ENCODE data around the gene VAMP2.

VAMP2 gene, protein sequence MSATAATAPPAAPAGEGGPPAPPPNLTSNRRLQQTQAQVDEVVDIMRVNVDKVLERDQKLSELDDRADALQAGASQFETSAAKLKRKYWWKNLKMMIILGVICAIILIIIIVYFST

DNA sequence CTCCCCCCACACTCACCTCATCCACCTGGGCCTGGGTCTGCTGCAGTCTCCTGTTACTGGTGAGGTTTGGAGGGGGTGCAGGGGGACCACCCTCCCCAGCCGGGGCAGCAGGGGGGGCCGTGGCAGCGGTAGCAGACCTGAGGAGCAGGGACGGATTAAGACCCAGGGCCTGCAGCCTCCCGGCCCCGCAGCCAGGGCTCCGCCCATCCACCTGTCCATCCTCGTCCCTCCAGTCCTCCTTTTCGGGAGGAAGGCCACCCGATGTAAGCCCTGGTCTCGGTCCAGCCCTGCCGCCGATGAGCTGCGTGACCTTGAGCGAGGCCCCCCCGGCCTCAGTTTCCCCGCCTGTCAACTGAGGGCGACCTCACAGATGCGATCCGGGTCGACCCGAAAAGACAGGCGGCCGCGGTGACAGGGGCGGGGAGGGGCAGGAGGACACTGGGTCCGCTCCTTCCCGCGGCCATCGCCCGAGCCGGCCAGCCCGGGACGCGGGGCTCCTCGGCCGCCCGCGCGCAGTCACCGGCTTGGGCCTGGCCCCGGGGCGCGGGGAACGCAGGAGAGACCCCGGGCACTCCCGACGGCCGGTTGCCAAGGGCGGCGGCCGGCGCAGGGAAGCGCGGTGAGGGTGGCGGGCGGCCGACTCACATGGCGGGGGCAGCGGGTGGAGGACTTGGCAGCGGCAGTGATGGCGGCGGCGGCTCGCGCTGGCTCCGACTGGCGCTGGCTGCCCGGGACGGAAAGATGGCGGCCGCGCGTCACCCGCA, at the start of gene VAMP2:
Gene VAMP2 (minus strand): TSS at position 716 of the 764 bp plus-strand sequence. CDS start 69 bp downstream, at position 647.
- DNase-seq, result peak; percentile 62

- DNase-seq, result no peak
Measured at GRCh38 chr17:8210761-8211458, 48.2 kb upstream of the VAMP2 start.

DNA sequence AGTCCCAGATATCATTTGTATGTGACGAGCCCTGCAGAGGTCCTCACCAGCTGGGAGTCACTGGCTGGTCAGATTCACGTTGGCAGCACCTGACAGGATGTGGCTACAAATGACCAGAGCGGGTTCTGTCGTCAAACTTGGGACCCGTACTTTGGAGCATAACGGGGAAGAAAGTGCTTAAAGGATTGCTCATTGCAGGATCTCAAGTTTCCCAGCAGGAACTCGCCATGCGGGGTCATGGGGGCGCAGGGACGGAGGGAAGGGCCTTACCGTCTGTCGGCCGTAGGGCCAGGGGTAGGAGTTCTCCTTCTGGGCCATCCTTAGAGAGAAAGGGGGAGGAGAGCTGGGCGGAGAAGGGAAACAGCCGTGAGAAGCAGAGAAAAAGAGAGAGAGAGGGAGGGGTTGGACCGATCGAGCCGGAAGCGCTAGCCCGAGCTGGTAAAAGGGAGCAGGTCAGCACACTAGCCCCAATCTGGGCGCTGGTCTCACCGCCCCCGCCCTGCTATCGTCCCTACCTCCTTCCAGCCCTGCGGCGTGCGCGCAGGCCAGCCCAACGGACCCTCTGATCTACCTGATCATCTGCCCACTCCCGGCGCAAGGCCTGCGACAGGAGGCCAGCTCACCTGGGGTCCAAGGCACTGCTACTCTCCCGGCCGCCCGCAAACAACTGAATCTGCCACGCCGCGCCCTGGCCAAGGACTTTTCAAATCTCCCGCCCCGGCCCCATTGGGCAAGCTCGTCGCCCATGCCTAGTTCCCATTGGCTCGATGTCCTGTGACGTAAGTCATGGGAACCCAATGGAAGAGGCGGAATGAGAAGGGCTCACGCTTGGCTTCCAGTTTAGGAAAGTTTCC, 47.4 kb upstream of the VAMP2 start, which contains the start of gene AURKB:
Gene AURKB (minus strand): TSS at position 669 of the 854 bp plus-strand sequence. CDS start 351 bp downstream, at position 318.
- peak; percentile 98 for DNase-seq

GRCh38 chr17:8206536-8206935, 43.8 kb upstream of the VAMP2 start:
- DNase-seq, result no peak

DNA sequence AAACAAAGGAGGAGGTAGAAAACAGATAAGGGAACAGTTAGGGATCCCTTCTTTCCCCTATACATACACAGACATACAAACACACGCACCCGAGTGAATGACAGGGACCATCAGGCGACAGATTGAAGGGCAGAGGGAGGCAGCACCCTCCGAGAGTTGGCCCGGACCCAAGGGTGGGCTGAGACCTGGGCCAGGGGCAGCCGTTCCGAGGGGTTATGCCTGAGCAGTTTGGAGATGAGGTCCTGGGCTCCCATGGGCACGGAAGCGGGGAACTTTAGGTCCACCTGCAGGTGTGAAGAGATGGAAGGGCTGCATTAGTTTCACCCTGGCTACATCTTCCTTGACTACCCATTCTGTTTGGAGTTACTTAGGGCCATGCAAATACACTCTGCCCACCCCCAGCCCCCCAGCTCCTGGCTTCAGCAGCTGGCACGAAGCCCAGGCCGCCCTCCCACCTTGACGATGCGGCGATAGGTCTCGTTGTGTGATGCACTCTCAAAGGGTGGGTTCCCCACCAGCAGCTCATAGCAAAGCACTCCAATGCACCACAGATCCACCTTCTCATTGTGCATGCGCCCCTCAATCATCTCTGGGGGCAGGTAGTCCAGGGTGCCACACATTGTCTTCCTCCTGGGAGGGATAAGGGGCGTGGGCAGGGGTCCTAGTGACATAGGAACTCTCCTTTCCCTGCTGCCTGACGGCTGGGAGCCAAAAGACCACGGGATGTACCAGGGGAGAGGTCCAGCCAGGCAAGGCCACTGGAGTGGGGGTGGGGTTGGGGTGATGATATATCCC, 42.2 kb upstream of the VAMP2 start:
- no peak for DNase-seq

- DNase-seq, result peak; percentile 79
Measured at GRCh38 chr17:8192070-8192815, 29.5 kb upstream of the VAMP2 start.

GRCh38 chr17:8190506-8190905, 27.8 kb upstream of the VAMP2 start:
- no peak for DNase-seq

- peak; percentile 99 for DNase-seq
Measured at GRCh38 chr17:8189711-8190477, 27.1 kb upstream of the VAMP2 start, which contains the start of gene BORCS6. BORCS6 (minus strand) TSS chr17:8190180; CDS start chr17:8190140, 40 bp downstream.

GRCh38 chr17:8189041-8189710, 26.4 kb upstream of the VAMP2 start:
- no peak for DNase-seq

DNA sequence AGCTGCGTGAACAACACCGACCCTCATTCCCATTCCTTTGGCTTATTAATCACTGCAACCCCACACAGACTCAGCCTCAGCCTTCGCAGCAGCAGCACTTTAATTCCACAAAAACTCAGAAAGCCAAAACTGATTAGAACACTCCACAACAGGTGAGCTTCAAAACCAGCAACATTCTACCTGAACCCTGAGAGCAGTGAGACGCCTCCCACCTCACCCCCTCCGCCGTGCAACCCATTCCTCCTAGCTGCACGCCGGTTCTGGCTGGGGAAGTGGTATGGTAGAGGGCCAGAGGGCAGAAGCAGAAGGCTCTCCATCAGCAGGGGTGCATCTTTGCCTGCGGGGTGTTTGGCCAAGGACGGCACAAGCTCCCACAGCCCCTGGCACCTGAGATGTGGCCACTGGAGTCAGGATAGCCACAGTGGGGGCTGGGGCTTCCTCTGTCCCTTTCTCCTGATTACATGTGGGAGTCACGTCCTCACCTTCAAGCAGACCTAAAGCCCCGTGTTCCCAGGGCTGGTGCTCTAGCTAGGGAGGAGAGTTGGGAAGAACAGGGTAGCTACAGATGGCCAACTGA, 25.6 kb upstream of the VAMP2 start:
- no peak for DNase-seq

DNA sequence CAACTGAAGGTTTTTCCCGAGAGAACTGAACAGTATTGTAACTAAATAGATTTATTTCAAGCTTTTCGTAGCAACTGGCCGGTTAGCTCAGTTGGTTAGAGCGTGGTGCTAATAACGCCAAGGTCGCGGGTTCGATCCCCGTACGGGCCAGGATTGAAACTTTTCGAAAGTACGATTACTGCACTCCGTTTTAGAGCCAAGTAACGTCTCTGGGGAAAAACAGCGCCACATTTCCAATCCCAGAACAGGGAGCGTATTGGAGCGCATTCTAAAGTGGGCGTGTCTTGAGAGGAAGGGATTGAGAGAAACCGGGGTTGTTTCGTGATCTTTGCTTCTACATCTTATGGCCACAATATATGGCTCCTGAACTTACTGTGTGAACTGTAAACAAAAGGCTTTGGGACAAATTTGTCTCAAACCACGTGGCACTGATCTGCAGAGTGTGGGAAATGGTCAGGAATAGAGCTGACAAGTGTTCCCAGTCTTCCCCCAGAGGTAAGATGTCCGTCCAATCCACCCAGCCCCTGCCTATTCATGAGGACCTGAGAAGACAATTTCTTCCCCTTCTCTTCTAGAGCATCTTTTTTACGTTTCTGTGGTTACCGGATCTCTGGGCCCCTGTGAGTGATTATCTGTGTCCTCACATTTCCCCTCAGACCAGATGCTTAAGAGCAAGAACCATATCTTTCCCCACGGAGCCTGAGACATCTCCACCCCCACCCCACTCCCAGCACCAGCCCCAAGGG, 24.9 kb upstream of the VAMP2 start:
- peak; percentile 100 for DNase-seq

- DNase-seq, result peak; percentile 89
Measured at GRCh38 chr17:8186787-8187516, 24.2 kb upstream of the VAMP2 start.

- no peak for DNase-seq
Measured at GRCh38 chr17:8186446-8186786, 23.7 kb upstream of the VAMP2 start.

- DNase-seq, result peak; percentile 36
Measured at GRCh38 chr17:8185582-8186445, 23.1 kb upstream of the VAMP2 start.

DNA sequence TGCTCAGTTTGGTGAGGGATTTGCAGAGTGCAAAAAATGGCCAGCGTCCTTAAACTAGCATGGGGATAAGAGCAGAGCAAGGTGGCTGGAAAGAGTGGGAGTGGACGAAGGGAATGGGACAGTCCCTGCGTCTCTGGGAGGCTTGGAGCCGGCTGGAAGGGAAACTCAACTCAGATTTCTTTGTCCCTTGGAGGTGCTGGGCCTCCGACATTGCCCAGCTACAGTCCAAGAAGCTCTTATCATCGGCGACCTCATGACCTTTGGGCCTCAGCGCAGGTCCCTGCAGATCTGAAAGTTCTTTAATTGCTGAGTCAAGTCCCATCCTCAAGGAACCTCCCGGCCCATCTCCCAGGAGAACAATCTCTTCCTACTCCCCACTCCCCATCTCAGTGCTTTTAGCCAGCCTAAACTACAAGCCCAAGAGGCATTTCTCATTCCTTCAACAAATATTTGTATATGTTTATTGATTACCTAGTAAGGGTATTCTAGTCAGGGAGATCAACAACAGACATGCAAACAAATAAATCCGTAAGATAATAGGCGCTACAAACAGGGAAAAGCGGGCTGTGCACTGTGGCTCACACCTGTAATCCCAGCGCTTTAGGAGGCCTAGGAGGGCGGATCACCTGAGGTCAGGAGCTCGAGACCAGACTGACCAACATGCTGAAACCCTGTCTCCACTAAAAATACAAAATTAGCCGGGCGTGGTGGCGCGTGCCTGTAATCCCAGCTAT, 14.4 kb upstream of the VAMP2 start:
- no peak for DNase-seq
